Stimulated activated CD4-positive, alpha-beta T cell treated with anti-CD3 and anti-CD28 coated beads, Interleukin-12 subunit alpha, Interleukin-12 subunit beta, amount 100 ng/mL, for 24 hours (primary cell): ENCODE measurements around the gene FIS1.
"Not testable (repeated sequence)": the region's sequence is repeated elsewhere in the genome, so short reads cannot be mapped to it uniquely, and the experiment has no call there.

Experiments used
- DNase-seq, 2 experiments: peaks; one replicate each; pipeline ENCODE4 v3.0.0-alpha.2; 2020; ENCODE audit warnings: low read depth in 2 of 2

FIS1 gene

GRCh38 chr7:101258243-101258731 lies 13.4 kb upstream of the FIS1 start:
- DNase-seq = no peak

- DNase-seq = no peak
Observed at GRCh38 chr7:101255796-101256195, 10.9 kb upstream of the FIS1 start.

GRCh38 chr7:101253199-101253598 lies 8.3 kb upstream of the FIS1 start:
- not testable (repeated sequence) for DNase-seq

- DNase-seq = peak; percentile 97 to 99
Observed at GRCh38 chr7:101251871-101252659, 7.2 kb upstream of the FIS1 start.

GRCh38 chr7:101250324-101250723 lies 5.4 kb upstream of the FIS1 start:
- no peak for DNase-seq

- DNase-seq = no peak
Observed at GRCh38 chr7:101248276-101248675, 3.4 kb upstream of the FIS1 start.

- no peak for DNase-seq
Observed at GRCh38 chr7:101245147-101245668, 327 bp upstream of the FIS1 start.

GRCh38 chr7:101243646-101244374 lies 1.1 kb downstream of the FIS1 start:
- no peak for DNase-seq

- DNase-seq = no peak
Observed at GRCh38 chr7:101241443-101242349, 3.2 kb downstream of the FIS1 start.

GRCh38 chr7:101241015-101241363 lies 3.9 kb downstream of the FIS1 start:
- no peak for DNase-seq

- DNase-seq = no peak
Observed at GRCh38 chr7:101240226-101241014, 4.5 kb downstream of the FIS1 start.

- DNase-seq = no peak
Observed at GRCh38 chr7:101239951-101240220, 5.0 kb downstream of the FIS1 start.

GRCh38 chr7:101239191-101239950 lies 5.5 kb downstream of the FIS1 start:
- DNase-seq = no peak

GRCh38 chr7:101238226-101239182 lies 6.4 kb downstream of the FIS1 start:
- DNase-seq = no peak

GRCh38 chr7:101237206-101238067 lies 7.4 kb downstream of the FIS1 start, which contains the start of gene CLDN15:
CLDN15 (minus strand) TSS chr7:101237802; CDS start chr7:101237581, 221 bp downstream.
- no peak for DNase-seq

- no peak for DNase-seq
Observed at GRCh38 chr7:101236292-101236835, 8.5 kb downstream of the FIS1 start.

GRCh38 chr7:101235522-101235921 lies 9.4 kb downstream of the FIS1 start:
- no peak for DNase-seq

- no peak for DNase-seq
Observed at GRCh38 chr7:101235050-101235449, 9.8 kb downstream of the FIS1 start.
